SU-DHL-6 (cell line): Measurements from ENCODE around the gene CAMSAP3.

ENCODE experiments used
- H2AFZ ChIP-seq: fragments of 200-600 bp; sonication (generic); 2 replicates; pipeline ENCODE4 v1.6.1; 2014; ENCODE audit warnings: low read depth, mild to moderate bottlenecking, moderate library complexity, mixed read lengths, antibody characterized with exemption, low read length; ENCODE audit not compliant: severe bottlenecking
- H3F3A ChIP-seq: fragments of 200-600 bp; shearing (Covaris generic); 2 replicates; pipeline ENCODE4 v1.6.0; 2016; ENCODE audit warnings: antibody characterized with exemption, mild to moderate bottlenecking; ENCODE audit not compliant: insufficient read depth
- H3K27ac ChIP-seq: fragments of 200-600 bp; sonication (generic); 2 replicates; pipeline ENCODE4 v1.5.1; 2016; ENCODE audit warnings: low read depth, mild to moderate bottlenecking, low read length, moderate library complexity, mixed read lengths
- H3K27me3 ChIP-seq: fragments of 200-600 bp; sonication (generic), shearing (Covaris generic); 2 replicates; pipeline ENCODE4 v1.6.0; 2014; ENCODE audit warnings: mild to moderate bottlenecking, low read length
- H3K36me3 ChIP-seq: fragments of 200-600 bp; sonication (generic); 2 replicates; pipeline ENCODE4 v1.6.1; 2014; ENCODE audit warnings: mild to moderate bottlenecking, low read length, mixed read lengths
- H3K4me2 ChIP-seq: fragments of 300-600, 200-600 bp; shearing (Covaris generic), sonication (generic); 2 replicates; pipeline ENCODE4 v1.6.0; 2014; ENCODE audit warnings: low read length, low read depth, mild to moderate bottlenecking; ENCODE audit not compliant: poor library complexity, severe bottlenecking
- H3K4me3 ChIP-seq: fragments of 200-600 bp; sonication (generic); 2 replicates; pipeline ENCODE4 v1.5.1; 2014; ENCODE audit warnings: antibody characterized with exemption, low read length, mild to moderate bottlenecking, mixed read lengths; ENCODE audit not compliant: insufficient read depth, poor library complexity, severe bottlenecking
- H3K79me2 ChIP-seq: fragments of 200-600 bp; sonication (generic); 2 replicates; pipeline ENCODE4 v1.6.1; 2014; ENCODE audit warnings: mild to moderate bottlenecking, low read length, moderate library complexity; ENCODE audit not compliant: insufficient read depth
- H3K9ac ChIP-seq: fragments of 200-600 bp; sonication (generic); 2 replicates; pipeline ENCODE4 v1.7.0; 2014; ENCODE audit warnings: mild to moderate bottlenecking, low read length
- H3K9me2 ChIP-seq: fragments of 200-600 bp; sonication (generic); replicated peaks from 2 replicates; pipeline ENCODE4 v1.6.1; 2014; ENCODE audit warnings: low read length; ENCODE audit not compliant: insufficient read depth
- H3K9me3 ChIP-seq: fragments of 200-600 bp; sonication (generic); 2 replicates; pipeline ENCODE4 v1.6.1; 2014; ENCODE audit warnings: low read length, mixed read lengths; ENCODE audit not compliant: insufficient read depth
- H4K20me1 ChIP-seq: fragments of 200-600 bp; sonication (generic); 2 replicates; pipeline ENCODE4 v1.6.1; 2014; ENCODE audit warnings: low read depth, mild to moderate bottlenecking, antibody characterized with exemption, low read length, moderate library complexity, mixed read lengths
- EZH2phosphoT487 ChIP-seq: fragments of 200-600 bp; sonication (generic), shearing (Covaris generic); conservative IDR thresholded peaks from 2 replicates; pipeline ENCODE4 v1.6.1; 2018; ENCODE audit warnings: mild to moderate bottlenecking, antibody characterized with exemption, low read length, moderate library complexity, mixed read lengths
- TF ChIP-seq, protein P1 (sequence below): fragments of 200-600 bp; sonication (generic); IDR thresholded peaks from one replicate; pipeline ENCODE4 v1.5.1; 2017; ENCODE audit warnings: antibody characterized with exemption, mild to moderate bottlenecking, low read length, moderate library complexity; ENCODE audit not compliant: insufficient read depth, poor library complexity, severe bottlenecking

The CAMSAP3 gene

DNA sequence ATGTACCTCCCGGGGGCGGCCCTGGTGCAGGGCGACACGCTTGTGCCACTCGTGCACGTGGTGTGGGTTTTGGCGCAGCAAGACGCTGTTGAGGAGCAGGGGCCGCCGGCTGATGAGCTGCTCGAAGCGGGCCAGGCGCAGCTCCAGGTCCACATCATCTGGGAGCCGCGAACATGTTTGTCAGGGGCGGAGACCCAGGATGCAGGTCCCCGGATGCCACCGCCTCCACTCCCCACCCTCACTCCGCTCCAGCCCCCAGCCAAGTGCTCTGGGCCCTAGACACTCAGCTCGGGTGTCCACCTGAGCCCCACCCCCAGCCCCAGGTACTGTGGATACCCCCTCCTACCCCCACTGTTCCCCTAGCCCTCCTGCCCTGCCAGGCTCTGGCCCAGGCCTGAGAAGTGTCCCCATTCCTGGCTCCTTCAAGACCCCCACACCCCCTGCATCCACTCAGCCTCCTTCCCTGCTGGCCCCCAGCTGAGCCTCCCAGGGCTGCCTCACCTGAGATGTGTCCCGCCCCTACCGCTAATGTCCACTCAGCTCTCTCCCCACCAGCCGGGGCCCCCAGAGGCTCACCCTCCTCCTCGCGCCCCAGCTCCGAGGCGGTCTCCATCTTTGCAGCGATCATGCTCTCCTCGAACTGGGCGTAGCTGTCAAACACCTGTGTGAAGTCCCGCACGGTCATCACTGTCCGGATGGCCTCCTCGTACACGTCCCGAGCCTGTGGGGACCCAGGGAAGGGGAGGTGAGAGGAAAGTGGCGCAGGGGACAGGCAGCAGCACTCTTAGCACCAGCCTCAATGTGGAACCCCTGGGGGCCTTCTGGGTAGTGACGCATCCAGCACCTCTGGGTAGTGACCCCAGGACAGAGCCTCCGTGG, 28.3 kb downstream of the CAMSAP3 start:
- no peak for TF ChIP-seq EZH2phosphoT487
- TF ChIP-seq, protein P1, sequence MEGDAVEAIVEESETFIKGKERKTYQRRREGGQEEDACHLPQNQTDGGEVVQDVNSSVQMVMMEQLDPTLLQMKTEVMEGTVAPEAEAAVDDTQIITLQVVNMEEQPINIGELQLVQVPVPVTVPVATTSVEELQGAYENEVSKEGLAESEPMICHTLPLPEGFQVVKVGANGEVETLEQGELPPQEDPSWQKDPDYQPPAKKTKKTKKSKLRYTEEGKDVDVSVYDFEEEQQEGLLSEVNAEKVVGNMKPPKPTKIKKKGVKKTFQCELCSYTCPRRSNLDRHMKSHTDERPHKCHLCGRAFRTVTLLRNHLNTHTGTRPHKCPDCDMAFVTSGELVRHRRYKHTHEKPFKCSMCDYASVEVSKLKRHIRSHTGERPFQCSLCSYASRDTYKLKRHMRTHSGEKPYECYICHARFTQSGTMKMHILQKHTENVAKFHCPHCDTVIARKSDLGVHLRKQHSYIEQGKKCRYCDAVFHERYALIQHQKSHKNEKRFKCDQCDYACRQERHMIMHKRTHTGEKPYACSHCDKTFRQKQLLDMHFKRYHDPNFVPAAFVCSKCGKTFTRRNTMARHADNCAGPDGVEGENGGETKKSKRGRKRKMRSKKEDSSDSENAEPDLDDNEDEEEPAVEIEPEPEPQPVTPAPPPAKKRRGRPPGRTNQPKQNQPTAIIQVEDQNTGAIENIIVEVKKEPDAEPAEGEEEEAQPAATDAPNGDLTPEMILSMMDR, result no peak
- Histone ChIP-seq H3K4me2 (no peak overlapping the region), H3K9ac (no peak overlapping the region), H3K9me3 (no peaks in the 10 kb centered on the region), H3F3A (no peaks in the 10 kb centered on the region), H3K27ac (no peak overlapping the region), H3K9me2 (no peaks in the 10 kb centered on the region), H4K20me1 (no peaks in the 10 kb centered on the region), H3K27me3 (no peaks in the 10 kb centered on the region), H3K36me3 (no peaks in the 10 kb centered on the region), H2AFZ (no peak overlapping the region), H3K79me2 (peaks cover 25% of the 10 kb centered on the region), H3K4me3 (no peak overlapping the region)

DNA sequence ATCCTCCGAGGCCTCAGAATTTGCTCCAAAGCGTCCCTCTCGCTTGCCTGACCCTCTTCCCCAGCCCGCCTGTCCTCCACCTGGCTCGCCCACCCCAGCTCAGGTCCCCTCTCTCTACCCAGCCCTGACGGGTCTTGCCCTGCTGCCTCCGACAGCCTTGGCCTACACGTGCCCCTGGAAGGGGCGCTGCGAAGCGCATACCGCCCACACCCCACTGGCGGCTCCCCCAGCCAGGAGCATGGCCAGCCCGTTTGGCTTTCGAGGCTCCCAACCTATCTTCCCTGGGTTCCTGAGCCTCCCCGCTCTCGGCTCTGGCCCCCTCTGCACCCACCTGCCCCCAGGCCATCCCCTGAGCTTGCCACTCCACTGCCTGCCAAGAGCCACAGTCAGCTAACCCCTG, 29.1 kb downstream of the CAMSAP3 start:
- no peaks in the 10 kb centered on the region for H3F3A ChIP-seq
- H3K27me3 ChIP-seq, result no peaks in the 10 kb centered on the region
- H3K9ac ChIP-seq, result no peak overlapping the region
- H3K4me3 ChIP-seq, result no peak overlapping the region
- H3K27ac ChIP-seq, result no peak overlapping the region
- no peak overlapping the region for H2AFZ ChIP-seq
- peaks cover 31% of the 10 kb centered on the region for H3K79me2 ChIP-seq
- no peak overlapping the region for H3K4me2 ChIP-seq
- H3K9me3 ChIP-seq, result no peaks in the 10 kb centered on the region
- TF ChIP-seq, protein P1, result no peak
- TF ChIP-seq EZH2phosphoT487, result no peak
- no peaks in the 10 kb centered on the region for H4K20me1 ChIP-seq
- H3K9me2 ChIP-seq, result no peaks in the 10 kb centered on the region
- H3K36me3 ChIP-seq, result no peaks in the 10 kb centered on the region

GRCh38 chr19:7625763-7626372, 30.2 kb downstream of the CAMSAP3 start:
- Histone ChIP-seq H4K20me1 (no peaks in the 10 kb centered on the region), H3K9ac (no peak overlapping the region), H3F3A (no peaks in the 10 kb centered on the region), H3K4me2 (no peak overlapping the region), H3K79me2 (peaks cover 41% of the 10 kb centered on the region), H3K36me3 (no peaks in the 10 kb centered on the region), H3K9me2 (no peaks in the 10 kb centered on the region), H3K9me3 (no peaks in the 10 kb centered on the region), H3K27ac (no peak overlapping the region), H3K27me3 (no peaks in the 10 kb centered on the region), H2AFZ (no peak overlapping the region), H3K4me3 (no peak overlapping the region)
- TF ChIP-seq, protein P1, result no peak
- TF ChIP-seq EZH2phosphoT487, result no peak
